SU-DHL-6 (cell line): ENCODE results near the gene IFT74.
"Not testable (repeated sequence)": the region's sequence is repeated elsewhere in the genome, so short reads cannot be mapped to it uniquely, and the experiment has no call there.

ENCODE experiments used
- H2AFZ ChIP-seq: fragments of 200-600 bp; sonication (generic); 2 replicates; pipeline ENCODE4 v1.6.1; 2014; ENCODE audit warnings: low read depth, mild to moderate bottlenecking, moderate library complexity, mixed read lengths, antibody characterized with exemption, low read length; ENCODE audit not compliant: severe bottlenecking
- H3F3A ChIP-seq: fragments of 200-600 bp; shearing (Covaris generic); 2 replicates; pipeline ENCODE4 v1.6.0; 2016; ENCODE audit warnings: antibody characterized with exemption, mild to moderate bottlenecking; ENCODE audit not compliant: insufficient read depth
- H3K27ac ChIP-seq: fragments of 200-600 bp; sonication (generic); 2 replicates; pipeline ENCODE4 v1.5.1; 2016; ENCODE audit warnings: low read depth, mild to moderate bottlenecking, low read length, moderate library complexity, mixed read lengths
- H3K27me3 ChIP-seq: fragments of 200-600 bp; sonication (generic), shearing (Covaris generic); 2 replicates; pipeline ENCODE4 v1.6.0; 2014; ENCODE audit warnings: mild to moderate bottlenecking, low read length
- H3K36me3 ChIP-seq: fragments of 200-600 bp; sonication (generic); 2 replicates; pipeline ENCODE4 v1.6.1; 2014; ENCODE audit warnings: mild to moderate bottlenecking, low read length, mixed read lengths
- H3K4me2 ChIP-seq: fragments of 300-600, 200-600 bp; shearing (Covaris generic), sonication (generic); 2 replicates; pipeline ENCODE4 v1.6.0; 2014; ENCODE audit warnings: low read length, low read depth, mild to moderate bottlenecking; ENCODE audit not compliant: poor library complexity, severe bottlenecking
- H3K4me3 ChIP-seq: fragments of 200-600 bp; sonication (generic); 2 replicates; pipeline ENCODE4 v1.5.1; 2014; ENCODE audit warnings: antibody characterized with exemption, low read length, mild to moderate bottlenecking, mixed read lengths; ENCODE audit not compliant: insufficient read depth, poor library complexity, severe bottlenecking
- H3K79me2 ChIP-seq: fragments of 200-600 bp; sonication (generic); 2 replicates; pipeline ENCODE4 v1.6.1; 2014; ENCODE audit warnings: mild to moderate bottlenecking, low read length, moderate library complexity; ENCODE audit not compliant: insufficient read depth
- H3K9ac ChIP-seq: fragments of 200-600 bp; sonication (generic); 2 replicates; pipeline ENCODE4 v1.7.0; 2014; ENCODE audit warnings: mild to moderate bottlenecking, low read length
- H3K9me2 ChIP-seq: fragments of 200-600 bp; sonication (generic); replicated peaks from 2 replicates; pipeline ENCODE4 v1.6.1; 2014; ENCODE audit warnings: low read length; ENCODE audit not compliant: insufficient read depth
- H3K9me3 ChIP-seq: fragments of 200-600 bp; sonication (generic); 2 replicates; pipeline ENCODE4 v1.6.1; 2014; ENCODE audit warnings: low read length, mixed read lengths; ENCODE audit not compliant: insufficient read depth
- H4K20me1 ChIP-seq: fragments of 200-600 bp; sonication (generic); 2 replicates; pipeline ENCODE4 v1.6.1; 2014; ENCODE audit warnings: low read depth, mild to moderate bottlenecking, antibody characterized with exemption, low read length, moderate library complexity, mixed read lengths
- CTCF ChIP-seq: fragments of 200-600 bp; sonication (generic); IDR thresholded peaks from one replicate; pipeline ENCODE4 v1.5.1; 2017; ENCODE audit warnings: antibody characterized with exemption, mild to moderate bottlenecking, low read length, moderate library complexity; ENCODE audit not compliant: insufficient read depth, poor library complexity, severe bottlenecking
- EZH2phosphoT487 ChIP-seq: fragments of 200-600 bp; sonication (generic), shearing (Covaris generic); conservative IDR thresholded peaks from 2 replicates; pipeline ENCODE4 v1.6.1; 2018; ENCODE audit warnings: mild to moderate bottlenecking, antibody characterized with exemption, low read length, moderate library complexity, mixed read lengths

Gene IFT74

DNA sequence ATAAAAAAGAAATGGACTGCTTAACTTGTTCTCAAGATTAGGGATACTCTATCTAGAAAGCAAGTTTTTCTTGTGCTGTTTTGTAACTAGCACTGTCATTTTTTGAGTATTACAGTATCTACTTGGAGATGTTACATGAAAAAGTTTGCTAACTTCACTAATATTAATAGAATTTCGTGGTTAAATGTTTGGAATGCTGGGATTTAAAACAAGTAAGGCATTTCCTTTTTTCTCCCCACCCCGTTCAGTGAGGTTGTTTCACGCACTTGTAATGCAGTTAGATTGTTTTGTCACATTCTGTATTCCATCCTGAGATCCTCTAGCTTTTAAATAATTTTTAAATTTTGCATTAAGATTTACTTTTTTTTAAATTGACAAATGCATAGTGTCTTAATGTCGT is 132.8 kb downstream of the IFT74 start:
- Histone ChIP-seq H3K27ac (no peak overlapping the region), H3K4me3 (no peak overlapping the region), H3K9ac (no peak overlapping the region), H4K20me1 (no peaks in the 10 kb centered on the region), H3F3A (no peaks in the 10 kb centered on the region), H3K4me2 (no peak overlapping the region), H3K79me2 (no peaks in the 10 kb centered on the region), H3K9me2 (no peaks in the 10 kb centered on the region), H3K27me3 (no peaks in the 10 kb centered on the region), H3K36me3 (no peaks in the 10 kb centered on the region), H2AFZ (no peak overlapping the region), H3K9me3 (no peaks in the 10 kb centered on the region)
- TF ChIP-seq EZH2phosphoT487 (no peak), CTCF (no peak)

- H3K4me2 ChIP-seq: no peak overlapping the region
- no peaks in the 10 kb centered on the region for H3F3A ChIP-seq
- no peak for TF ChIP-seq EZH2phosphoT487
- TF ChIP-seq CTCF: no peak
- H3K4me3 ChIP-seq: no peak overlapping the region
- no peak overlapping the region for H3K27ac ChIP-seq
- no peaks in the 10 kb centered on the region for H3K27me3 ChIP-seq
- no peak overlapping the region for H2AFZ ChIP-seq
- H3K9me3 ChIP-seq: no peaks in the 10 kb centered on the region
- no peaks in the 10 kb centered on the region for H3K79me2 ChIP-seq
- no peaks in the 10 kb centered on the region for H3K36me3 ChIP-seq
- no peak overlapping the region for H3K9ac ChIP-seq
- no peaks in the 10 kb centered on the region for H4K20me1 ChIP-seq
- no peaks in the 10 kb centered on the region for H3K9me2 ChIP-seq
These were observed 133.5 kb downstream of the IFT74 start for GRCh38 chr9:27089706-27090105.

GRCh38 chr9:27090231-27090630 is 134.0 kb downstream of the IFT74 start:
- Histone ChIP-seq H3K27ac (no peak overlapping the region), H2AFZ (no peak overlapping the region), H3K9me2 (no peaks in the 10 kb centered on the region), H3K4me2 (no peak overlapping the region), H3F3A (no peaks in the 10 kb centered on the region), H3K36me3 (no peaks in the 10 kb centered on the region), H3K4me3 (no peak overlapping the region), H3K27me3 (no peaks in the 10 kb centered on the region), H4K20me1 (no peaks in the 10 kb centered on the region), H3K9me3 (no peaks in the 10 kb centered on the region), H3K79me2 (no peaks in the 10 kb centered on the region), H3K9ac (no peak overlapping the region)
- TF ChIP-seq CTCF (no peak), EZH2phosphoT487 (no peak)

- H4K20me1 ChIP-seq: no peaks in the 10 kb centered on the region
- no peaks in the 10 kb centered on the region for H3K36me3 ChIP-seq
- TF ChIP-seq CTCF: no peak
- no peak for TF ChIP-seq EZH2phosphoT487
- H3K4me3 ChIP-seq: no peak overlapping the region
- no peaks in the 10 kb centered on the region for H3K27me3 ChIP-seq
- H3K27ac ChIP-seq: no peak overlapping the region
- H3K9me3 ChIP-seq: no peaks in the 10 kb centered on the region
- H3K4me2 ChIP-seq: no peak overlapping the region
- no peaks in the 10 kb centered on the region for H3F3A ChIP-seq
- no peak overlapping the region for H3K9ac ChIP-seq
- H3K9me2 ChIP-seq: no peaks in the 10 kb centered on the region
- H2AFZ ChIP-seq: no peak overlapping the region
- H3K79me2 ChIP-seq: no peaks in the 10 kb centered on the region
These were observed 134.5 kb downstream of the IFT74 start for GRCh38 chr9:27090711-27091110.

DNA sequence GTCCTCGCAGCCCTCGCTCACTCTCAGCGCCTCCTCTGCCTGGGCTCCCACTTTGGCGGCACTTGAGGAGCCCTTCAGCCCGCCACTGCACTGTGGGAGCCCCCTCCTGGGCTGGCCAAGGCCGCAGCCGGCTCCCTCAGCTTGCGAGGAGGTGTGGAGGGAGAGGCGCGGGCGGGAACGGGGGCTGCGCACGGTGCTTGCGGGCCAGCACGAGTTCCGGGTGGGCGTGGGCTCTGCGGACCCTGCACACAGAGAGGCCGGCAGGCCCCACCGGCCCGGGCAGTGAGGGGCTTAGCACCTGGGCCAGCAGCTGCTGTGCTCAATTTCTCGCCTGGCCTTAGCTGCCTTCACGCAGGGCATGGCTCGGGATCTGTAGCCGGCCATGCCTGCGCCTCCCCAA is 136.3 kb downstream of the IFT74 start:
- not testable (repeated sequence) for H3K79me2 ChIP-seq, H3K9me3 ChIP-seq, H2AFZ ChIP-seq

More for the DNA sequence above, 136.3 kb downstream of the IFT74 start:
- H4K20me1 ChIP-seq, H3K4me3 ChIP-seq, H3F3A ChIP-seq, H3K36me3 ChIP-seq, H3K27me3 ChIP-seq, H3K9me2 ChIP-seq, H3K27ac ChIP-seq, H3K4me2 ChIP-seq, H3K9ac ChIP-seq: not testable (repeated sequence)
